Liver (tissue), 3 donors: ENCODE data around the gene ERGIC3.

ENCODE experiments used
- EGR1 ChIP-seq, 2 donors: IDR thresholded peaks; 2 replicates each; pipeline ENCODE4 v1.6.1; 2016 to 2018; ENCODE audit warnings: antibody characterized with exemption in 2 of 2, low read depth in 2 of 2
- FOXA1 ChIP-seq: IDR thresholded peaks from 2 replicates; pipeline ENCODE4 v1.6.1; 2016; ENCODE audit warnings: antibody characterized with exemption
- GABPA ChIP-seq, 2 donors: IDR thresholded peaks in 1 of 2; conservative IDR thresholded peaks in 1 of 2; 2 replicates each; pipeline ENCODE4 v1.6.1; 2016; ENCODE audit warnings: antibody characterized with exemption in 2 of 2, mild to moderate bottlenecking in 1 of 2, moderate library complexity in 1 of 2
- JUND ChIP-seq, 2 donors: IDR thresholded peaks; 2 replicates each; pipeline ENCODE4 v1.6.1; 2016; ENCODE audit warnings: antibody characterized with exemption in 2 of 2
- RAD21 ChIP-seq, 2 donors: IDR thresholded peaks; 2 replicates each; pipeline ENCODE4 v1.6.1; 2016; ENCODE audit warnings: antibody characterized with exemption in 2 of 2, mild to moderate bottlenecking in 2 of 2
- SP1 ChIP-seq: IDR thresholded peaks from 2 replicates; pipeline ENCODE4 v1.6.1; 2018; ENCODE audit warnings: antibody characterized with exemption, mild to moderate bottlenecking
- TAF1 ChIP-seq: conservative IDR thresholded peaks from 2 replicates; pipeline ENCODE4 v1.6.1; 2016; ENCODE audit warnings: antibody characterized with exemption, mild to moderate bottlenecking
- YY1 ChIP-seq: IDR thresholded peaks from 2 replicates; pipeline ENCODE4 v1.6.1; 2016; ENCODE audit warnings: antibody characterized with exemption, mild to moderate bottlenecking
- TF ChIP-seq, protein P1 (sequence below): fragments of 150-350 bp; IDR thresholded peaks from 2 replicates; pipeline ENCODE4 v1.5.1; 2017; ENCODE audit warnings: improper control_type of control experiment, low read depth, low read length; ENCODE audit not compliant: missing input control
- TF ChIP-seq, protein P2 (sequence below): IDR thresholded peaks from 2 replicates; pipeline ENCODE4 v1.6.1; 2016; ENCODE audit warnings: antibody characterized with exemption
- TF ChIP-seq, protein P3 (sequence below): IDR thresholded peaks from 2 replicates; pipeline ENCODE4 v1.6.1; 2016; ENCODE audit warnings: antibody characterized with exemption, mild to moderate bottlenecking
- TF ChIP-seq, protein P4 (sequence below): IDR thresholded peaks from 2 replicates; pipeline ENCODE4 v1.6.1; 2016; ENCODE audit warnings: antibody characterized with exemption
- donor health status: healthy.
- donor health status: healthy.

DNA sequence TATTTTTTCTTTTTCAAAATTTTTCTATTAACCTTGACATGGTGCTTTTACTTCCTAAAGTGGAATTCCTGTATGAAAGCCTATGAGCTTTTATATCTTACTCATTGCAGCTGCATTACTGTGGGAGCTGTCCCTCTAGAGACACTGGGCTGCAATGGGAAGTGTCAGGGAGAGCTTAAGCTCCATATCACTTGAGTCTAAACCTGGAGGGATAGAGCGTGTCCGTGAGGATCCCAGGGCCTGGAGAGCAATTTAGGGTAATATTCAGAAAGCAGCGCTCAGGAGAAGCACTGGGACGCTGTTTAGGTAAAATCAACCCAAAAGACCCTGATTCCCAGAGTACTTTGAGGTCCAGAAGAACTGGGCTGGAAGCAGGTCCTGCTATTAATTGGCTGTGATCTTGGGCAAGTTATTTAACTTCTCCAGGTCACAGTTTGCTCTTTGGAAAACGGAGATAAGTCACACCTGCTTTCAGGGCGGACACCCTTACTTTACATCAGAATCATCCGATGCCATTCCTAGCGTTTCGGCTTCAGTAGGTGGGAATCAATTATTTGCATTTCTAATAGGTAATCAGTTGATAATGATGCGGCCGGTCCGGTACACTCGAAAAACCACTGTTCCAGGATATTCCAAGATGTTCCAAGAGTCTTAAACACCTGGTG, 628 bp upstream of the ERGIC3 start:
- TF ChIP-seq, protein P1, sequence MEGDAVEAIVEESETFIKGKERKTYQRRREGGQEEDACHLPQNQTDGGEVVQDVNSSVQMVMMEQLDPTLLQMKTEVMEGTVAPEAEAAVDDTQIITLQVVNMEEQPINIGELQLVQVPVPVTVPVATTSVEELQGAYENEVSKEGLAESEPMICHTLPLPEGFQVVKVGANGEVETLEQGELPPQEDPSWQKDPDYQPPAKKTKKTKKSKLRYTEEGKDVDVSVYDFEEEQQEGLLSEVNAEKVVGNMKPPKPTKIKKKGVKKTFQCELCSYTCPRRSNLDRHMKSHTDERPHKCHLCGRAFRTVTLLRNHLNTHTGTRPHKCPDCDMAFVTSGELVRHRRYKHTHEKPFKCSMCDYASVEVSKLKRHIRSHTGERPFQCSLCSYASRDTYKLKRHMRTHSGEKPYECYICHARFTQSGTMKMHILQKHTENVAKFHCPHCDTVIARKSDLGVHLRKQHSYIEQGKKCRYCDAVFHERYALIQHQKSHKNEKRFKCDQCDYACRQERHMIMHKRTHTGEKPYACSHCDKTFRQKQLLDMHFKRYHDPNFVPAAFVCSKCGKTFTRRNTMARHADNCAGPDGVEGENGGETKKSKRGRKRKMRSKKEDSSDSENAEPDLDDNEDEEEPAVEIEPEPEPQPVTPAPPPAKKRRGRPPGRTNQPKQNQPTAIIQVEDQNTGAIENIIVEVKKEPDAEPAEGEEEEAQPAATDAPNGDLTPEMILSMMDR = no peak
- TF ChIP-seq TAF1 (no peak), EGR1 (IDR thresholded peaks at IDR 0.05; ENCODE audit: low read depth in 2 of 2) (no peak), RAD21 (IDR thresholded peaks at IDR 0.05) (no peak), JUND (IDR thresholded peaks at IDR 0.05) (no peak), YY1 (no peak), SP1 (no peak), FOXA1 (no peak), GABPA (IDR thresholded peaks at IDR 0.05 in 1 of 2, conservative IDR thresholded peaks at IDR 0.05 in 1 of 2) (no peak)
- TF ChIP-seq, protein P2, sequence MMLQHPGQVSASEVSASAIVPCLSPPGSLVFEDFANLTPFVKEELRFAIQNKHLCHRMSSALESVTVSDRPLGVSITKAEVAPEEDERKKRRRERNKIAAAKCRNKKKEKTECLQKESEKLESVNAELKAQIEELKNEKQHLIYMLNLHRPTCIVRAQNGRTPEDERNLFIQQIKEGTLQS = no peak
- TF ChIP-seq, protein P3, sequence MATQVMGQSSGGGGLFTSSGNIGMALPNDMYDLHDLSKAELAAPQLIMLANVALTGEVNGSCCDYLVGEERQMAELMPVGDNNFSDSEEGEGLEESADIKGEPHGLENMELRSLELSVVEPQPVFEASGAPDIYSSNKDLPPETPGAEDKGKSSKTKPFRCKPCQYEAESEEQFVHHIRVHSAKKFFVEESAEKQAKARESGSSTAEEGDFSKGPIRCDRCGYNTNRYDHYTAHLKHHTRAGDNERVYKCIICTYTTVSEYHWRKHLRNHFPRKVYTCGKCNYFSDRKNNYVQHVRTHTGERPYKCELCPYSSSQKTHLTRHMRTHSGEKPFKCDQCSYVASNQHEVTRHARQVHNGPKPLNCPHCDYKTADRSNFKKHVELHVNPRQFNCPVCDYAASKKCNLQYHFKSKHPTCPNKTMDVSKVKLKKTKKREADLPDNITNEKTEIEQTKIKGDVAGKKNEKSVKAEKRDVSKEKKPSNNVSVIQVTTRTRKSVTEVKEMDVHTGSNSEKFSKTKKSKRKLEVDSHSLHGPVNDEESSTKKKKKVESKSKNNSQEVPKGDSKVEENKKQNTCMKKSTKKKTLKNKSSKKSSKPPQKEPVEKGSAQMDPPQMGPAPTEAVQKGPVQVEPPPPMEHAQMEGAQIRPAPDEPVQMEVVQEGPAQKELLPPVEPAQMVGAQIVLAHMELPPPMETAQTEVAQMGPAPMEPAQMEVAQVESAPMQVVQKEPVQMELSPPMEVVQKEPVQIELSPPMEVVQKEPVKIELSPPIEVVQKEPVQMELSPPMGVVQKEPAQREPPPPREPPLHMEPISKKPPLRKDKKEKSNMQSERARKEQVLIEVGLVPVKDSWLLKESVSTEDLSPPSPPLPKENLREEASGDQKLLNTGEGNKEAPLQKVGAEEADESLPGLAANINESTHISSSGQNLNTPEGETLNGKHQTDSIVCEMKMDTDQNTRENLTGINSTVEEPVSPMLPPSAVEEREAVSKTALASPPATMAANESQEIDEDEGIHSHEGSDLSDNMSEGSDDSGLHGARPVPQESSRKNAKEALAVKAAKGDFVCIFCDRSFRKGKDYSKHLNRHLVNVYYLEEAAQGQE = no peak
- TF ChIP-seq, protein P4, sequence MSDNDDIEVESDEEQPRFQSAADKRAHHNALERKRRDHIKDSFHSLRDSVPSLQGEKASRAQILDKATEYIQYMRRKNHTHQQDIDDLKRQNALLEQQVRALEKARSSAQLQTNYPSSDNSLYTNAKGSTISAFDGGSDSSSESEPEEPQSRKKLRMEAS = no peak
